Measurements from ENCODE around the gene RAB41. TPM values are rescaled to one million over a fixed set of nuclear protein-coding genes. Genes with fewer than 3 reads are reported as not detected.
A peak's percentile ranks its signal among the peaks of the same experiment; 100 is the strongest.
"Not testable (repeated sequence)": the region's sequence is repeated elsewhere in the genome, so short reads cannot be mapped to it uniquely, and the experiment has no call there.

RAB41 gene
- total RNA-seq, 1 experiment from 2014 or later, result not detected

- peak; percentile 92 for DNase-seq (ENCODE audit: low read depth)
Measured at GRCh38 chrX:70289793-70290770, 8.1 kb downstream of the RAB41 start, which contains the start of the genes KIF4A and PDZD11. KIF4A (plus strand) TSS chrX:70290104; CDS start chrX:70290459, 355 bp downstream. PDZD11 (minus strand) TSS chrX:70289927; CDS start chrX:70289341, 586 bp downstream.

- no peak for DNase-seq (ENCODE audit: low read depth)
Measured at GRCh38 chrX:70292788-70293187, 10.8 kb downstream of the RAB41 start.

- DNase-seq (ENCODE audit: low read depth), result peak; percentile 23
Measured at GRCh38 chrX:70293621-70294020, 11.6 kb downstream of the RAB41 start.

GRCh38 chrX:70301716-70302115, 19.7 kb downstream of the RAB41 start:
- DNase-seq (ENCODE audit: low read depth), result peak; percentile 71

GRCh38 chrX:70313503-70313902, 31.5 kb downstream of the RAB41 start:
- peak; percentile 76 for DNase-seq (ENCODE audit: low read depth)

- DNase-seq (ENCODE audit: low read depth), result no peak
Measured at GRCh38 chrX:70322784-70323183, 40.8 kb downstream of the RAB41 start.

GRCh38 chrX:70323628-70324027, 41.7 kb downstream of the RAB41 start:
- DNase-seq (ENCODE audit: low read depth), result not testable (repeated sequence)

- DNase-seq (ENCODE audit: low read depth), result no peak
Measured at GRCh38 chrX:70324326-70324725, 42.4 kb downstream of the RAB41 start.

- no peak for DNase-seq (ENCODE audit: low read depth)
Measured at GRCh38 chrX:70331161-70331560, 49.2 kb downstream of the RAB41 start.

- no peak for DNase-seq (ENCODE audit: low read depth)
Measured at GRCh38 chrX:70332600-70332999, 50.6 kb downstream of the RAB41 start.

Other genes with a start within 250 kb of the RAB41 start
- gene AWAT2, start 232.2 kb upstream of the RAB41 start, total RNA-seq (2014; rRNA removed; shearing (Covaris generic)), result not detected in 2 replicates
- not detected in 2 replicates for gene OTUD6A, start 219.7 kb upstream of the RAB41 start, total RNA-seq (2014; rRNA removed; shearing (Covaris generic))
- 98.8 and 107 TPM in 2 replicates for gene IGBP1, start 148.7 kb upstream of the RAB41 start, total RNA-seq (2014; rRNA removed; shearing (Covaris generic))
- not detected in 2 replicates for gene DGAT2L6, start 104.7 kb upstream of the RAB41 start, total RNA-seq (2014; rRNA removed; shearing (Covaris generic))
- gene AWAT1, start 47.5 kb upstream of the RAB41 start, total RNA-seq (2014; rRNA removed; shearing (Covaris generic)), result not detected in 2 replicates
- gene P2RY4, start 22.0 kb upstream of the RAB41 start, total RNA-seq (2014; rRNA removed; shearing (Covaris generic)), result 0.15 TPM in 1 of 2 replicates, not detected in the other
- not detected in 2 replicates for gene ARR3, start 13.8 kb upstream of the RAB41 start, total RNA-seq (2014; rRNA removed; shearing (Covaris generic))
- gene PDZD11, start 7.8 kb downstream of the RAB41 start, total RNA-seq (2014; rRNA removed; shearing (Covaris generic)), result 220 and 248 TPM in 2 replicates
- 42.8 and 89.1 TPM in 2 replicates for gene KIF4A, start 7.9 kb downstream of the RAB41 start, total RNA-seq (2014; rRNA removed; shearing (Covaris generic))
- 0.10 TPM in 1 of 2 replicates, not detected in the other for gene GDPD2, start 141.1 kb downstream of the RAB41 start, total RNA-seq (2014; rRNA removed; shearing (Covaris generic))
- 7.8 and 13.1 TPM in 2 replicates for gene DLG3, start 162.7 kb downstream of the RAB41 start, total RNA-seq (2014; rRNA removed; shearing (Covaris generic))